ENCODE data around the gene ELF1.

DNA sequence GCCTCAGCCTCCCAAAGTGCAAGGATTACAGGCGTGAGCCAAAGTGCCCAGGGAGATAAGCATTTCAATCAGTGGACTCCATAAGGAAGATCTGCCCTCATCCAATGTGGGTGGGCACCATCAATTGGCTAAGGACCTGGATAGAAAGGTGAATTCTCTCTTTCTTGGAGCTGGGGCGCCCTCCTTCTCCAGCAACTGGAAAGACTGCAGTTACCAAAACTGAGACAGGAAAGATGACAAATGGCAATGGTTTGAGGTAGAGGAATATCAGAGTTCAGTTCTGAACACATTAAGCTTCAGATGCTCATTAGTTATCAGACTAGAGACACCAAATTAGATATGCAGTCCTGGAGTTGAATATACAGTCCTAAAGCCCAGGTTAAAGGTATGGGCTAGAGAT is 10.5 kb upstream of the ELF1 start:
- TF ChIP-seq, protein P1, sequence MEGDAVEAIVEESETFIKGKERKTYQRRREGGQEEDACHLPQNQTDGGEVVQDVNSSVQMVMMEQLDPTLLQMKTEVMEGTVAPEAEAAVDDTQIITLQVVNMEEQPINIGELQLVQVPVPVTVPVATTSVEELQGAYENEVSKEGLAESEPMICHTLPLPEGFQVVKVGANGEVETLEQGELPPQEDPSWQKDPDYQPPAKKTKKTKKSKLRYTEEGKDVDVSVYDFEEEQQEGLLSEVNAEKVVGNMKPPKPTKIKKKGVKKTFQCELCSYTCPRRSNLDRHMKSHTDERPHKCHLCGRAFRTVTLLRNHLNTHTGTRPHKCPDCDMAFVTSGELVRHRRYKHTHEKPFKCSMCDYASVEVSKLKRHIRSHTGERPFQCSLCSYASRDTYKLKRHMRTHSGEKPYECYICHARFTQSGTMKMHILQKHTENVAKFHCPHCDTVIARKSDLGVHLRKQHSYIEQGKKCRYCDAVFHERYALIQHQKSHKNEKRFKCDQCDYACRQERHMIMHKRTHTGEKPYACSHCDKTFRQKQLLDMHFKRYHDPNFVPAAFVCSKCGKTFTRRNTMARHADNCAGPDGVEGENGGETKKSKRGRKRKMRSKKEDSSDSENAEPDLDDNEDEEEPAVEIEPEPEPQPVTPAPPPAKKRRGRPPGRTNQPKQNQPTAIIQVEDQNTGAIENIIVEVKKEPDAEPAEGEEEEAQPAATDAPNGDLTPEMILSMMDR (IDR thresholded peaks at IDR 0.05): no peak
- no peak for TF ChIP-seq POLR2A (IDR thresholded peaks at IDR 0.05)

Measured in ovary (tissue), 3 donors.